MM.1S (cell line): ENCODE results near the gene ATP6V1B1.

Source experiments
- EZH2 ChIP-seq: fragments of 300-600 bp; sonication (generic); optimal IDR thresholded peaks from 2 replicates; pipeline ENCODE3; 2017; ENCODE audit warnings: low read depth, mild to moderate bottlenecking, antibody characterized with exemption, low read length, mixed read lengths
- EZH2phosphoT487 ChIP-seq: fragments of 300-600 bp; sonication (generic); IDR thresholded peaks from 2 replicates; pipeline ENCODE4 v1.6.1; 2018; ENCODE audit warnings: antibody characterized with exemption, low read length
- TF ChIP-seq, protein P1 (sequence below): fragments of 300-600 bp; sonication (generic); IDR thresholded peaks from 2 replicates; pipeline ENCODE4 v1.5.1; 2016; ENCODE audit warnings: antibody characterized with exemption, low read length, mixed read lengths

DNA sequence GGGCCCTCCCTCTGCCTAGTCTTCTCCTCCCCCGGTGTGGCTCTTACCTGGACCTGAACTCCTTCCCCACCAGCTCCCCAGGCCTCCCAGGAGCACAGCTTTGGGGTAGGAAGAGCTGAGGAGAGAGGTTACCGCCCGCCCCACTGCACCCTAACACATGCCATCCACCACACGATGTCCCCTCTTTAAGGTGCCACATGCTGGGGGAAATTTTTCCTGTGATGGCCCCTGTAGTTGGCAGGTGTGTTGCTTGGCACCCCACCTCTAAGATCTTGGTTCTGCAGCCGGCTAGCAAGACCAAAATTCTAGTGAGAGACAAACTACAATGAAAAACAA lies 65.9 kb downstream of the ATP6V1B1 start:
- TF ChIP-seq, protein P1, sequence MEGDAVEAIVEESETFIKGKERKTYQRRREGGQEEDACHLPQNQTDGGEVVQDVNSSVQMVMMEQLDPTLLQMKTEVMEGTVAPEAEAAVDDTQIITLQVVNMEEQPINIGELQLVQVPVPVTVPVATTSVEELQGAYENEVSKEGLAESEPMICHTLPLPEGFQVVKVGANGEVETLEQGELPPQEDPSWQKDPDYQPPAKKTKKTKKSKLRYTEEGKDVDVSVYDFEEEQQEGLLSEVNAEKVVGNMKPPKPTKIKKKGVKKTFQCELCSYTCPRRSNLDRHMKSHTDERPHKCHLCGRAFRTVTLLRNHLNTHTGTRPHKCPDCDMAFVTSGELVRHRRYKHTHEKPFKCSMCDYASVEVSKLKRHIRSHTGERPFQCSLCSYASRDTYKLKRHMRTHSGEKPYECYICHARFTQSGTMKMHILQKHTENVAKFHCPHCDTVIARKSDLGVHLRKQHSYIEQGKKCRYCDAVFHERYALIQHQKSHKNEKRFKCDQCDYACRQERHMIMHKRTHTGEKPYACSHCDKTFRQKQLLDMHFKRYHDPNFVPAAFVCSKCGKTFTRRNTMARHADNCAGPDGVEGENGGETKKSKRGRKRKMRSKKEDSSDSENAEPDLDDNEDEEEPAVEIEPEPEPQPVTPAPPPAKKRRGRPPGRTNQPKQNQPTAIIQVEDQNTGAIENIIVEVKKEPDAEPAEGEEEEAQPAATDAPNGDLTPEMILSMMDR = no peak
- TF ChIP-seq EZH2 (no peak), EZH2phosphoT487 (no peak)
